Endodermal cell (in vitro differentiated cells): ENCODE measurements around the gene UNC5C. TPM values are rescaled to one million over a fixed set of nuclear protein-coding genes. Genes with fewer than 3 reads are reported as not detected.
A peak's percentile ranks its signal among the peaks of the same experiment; 100 is the strongest.

ENCODE experiments used
- DNase-seq: peaks from one replicate; pipeline ENCODE4 v3.0.0-alpha.2; 2017
- H3K27ac ChIP-seq: 2 replicates; pipeline ENCODE4 v1.5.1; 2013; ENCODE audit warnings: mild to moderate bottlenecking, low read depth, low read length, moderate library complexity
- H3K27me3 ChIP-seq: 2 replicates; pipeline ENCODE4 v1.6.1; 2013; ENCODE audit warnings: mild to moderate bottlenecking, low read length, moderate library complexity; ENCODE audit not compliant: insufficient read depth, control insufficient read depth, poor library complexity, severe bottlenecking
- H3K36me3 ChIP-seq: 2 replicates; pipeline ENCODE4 v1.7.0; 2013; ENCODE audit warnings: mild to moderate bottlenecking, low read length, moderate library complexity; ENCODE audit not compliant: control insufficient read depth, insufficient read depth
- H3K4me1 ChIP-seq: one replicate; pipeline ENCODE4 v1.7.0; 2013; ENCODE audit warnings: low read length; ENCODE audit not compliant: control insufficient read depth, insufficient read depth
- H3K4me3 ChIP-seq: 2 replicates; pipeline ENCODE4 v1.5.1; 2013; ENCODE audit warnings: mild to moderate bottlenecking, low read length, moderate library complexity
- H3K9ac ChIP-seq: 2 replicates; pipeline ENCODE4 v1.6.1; 2013; ENCODE audit warnings: mild to moderate bottlenecking, low read length, moderate library complexity; ENCODE audit not compliant: poor library complexity, severe bottlenecking; ENCODE audit errors: extremely low read depth
- H3K9me3 ChIP-seq: 2 replicates; pipeline ENCODE4 v1.6.1; 2013; ENCODE audit warnings: mild to moderate bottlenecking, low read length, moderate library complexity; ENCODE audit not compliant: control insufficient read depth
- H3K27ac Mint-ChIP-seq: 2 replicates; pipeline ENCODE4 v1.8.0; 2020; ENCODE audit warnings: mixed read lengths
- H3K27me3 Mint-ChIP-seq: 2 replicates; pipeline ENCODE4 v1.8.0; 2021; ENCODE audit warnings: mild to moderate bottlenecking, mixed read lengths; ENCODE audit not compliant: insufficient read depth
- H3K36me3 Mint-ChIP-seq: 2 replicates; pipeline ENCODE4 v1.8.0; 2020; ENCODE audit warnings: low read depth, mixed read lengths
- H3K4me1 Mint-ChIP-seq: 2 replicates; pipeline ENCODE4 v1.8.0; 2020; ENCODE audit warnings: mixed read lengths
- H3K4me3 Mint-ChIP-seq: 2 replicates; pipeline ENCODE4 v1.8.0; 2020; ENCODE audit warnings: mild to moderate bottlenecking, moderate library complexity, mixed read lengths
- H3K9me3 Mint-ChIP-seq: 2 replicates; pipeline ENCODE4 v1.8.0; 2020; ENCODE audit warnings: mild to moderate bottlenecking, mixed read lengths
- CTCF ChIP-seq: fragments of 200-600 bp; sonication (generic); conservative IDR thresholded peaks from 2 replicates; pipeline ENCODE4 v1.5.0; 2021; ENCODE audit warnings: antibody characterized with exemption, mild to moderate bottlenecking
- WGBS, 2 experiments: methylation state at CpG; one replicate each; pipeline versions ENCODE4 v1.1.5 to v1.1.7; 2013; ENCODE audit warnings: missing lambda C conversion rate in 2 of 2, mixed read lengths in 1 of 2; ENCODE audit not compliant: insufficient coverage in 1 of 2, insufficient read length in 1 of 2; 5-methylcytosine and 5-hydroxymethylcytosine counted together
- total RNA-seq, 2 donors: library from RNA; stranded (reverse); fragmentation: NEBNext Ultra II Directional in 1 of 2; extraction: Animal tissue kit (Norgen Biotek cat#: 25700) in 1 of 2; gene quantifications; 2 replicates in 1 of 2; 3 replicates in 1 of 2; pipeline ENCODE4 v1.2.1, GENCODE V29; 2021

UNC5C gene
- total RNA-seq, 2 donors from 2014 or later, result 2.0 to 7.2 TPM

GRCh38 chr4:95585016-95585695 lies 36.4 kb upstream of the UNC5C start:
- Mint-ChIP-seq H3K9me3 (peaks cover 6% of the 10 kb centered on the region), H3K4me3 (no peak overlapping the region), H3K36me3 (no peaks in the 10 kb centered on the region), H3K4me1 (peaks cover 3% of the 10 kb centered on the region), H3K27me3 (no peaks in the 10 kb centered on the region), H3K27ac (no peak overlapping the region)
- WGBS, 2 experiments, result 66 to 73% methylated on average over 4 to 5 of the region's 5 CpGs
- TF ChIP-seq CTCF, result no peak
- no peak for DNase-seq
- Histone ChIP-seq H3K36me3 (no peaks in the 10 kb centered on the region), H3K27ac (no peak overlapping the region), H3K4me1 (no peaks in the 10 kb centered on the region), H3K4me3 (no peak overlapping the region), H3K27me3 (no peaks in the 10 kb centered on the region), H3K9me3 (no peaks in the 10 kb centered on the region), H3K9ac (no peak overlapping the region)

GRCh38 chr4:95580226-95580625 lies 31.5 kb upstream of the UNC5C start:
- Mint-ChIP-seq H3K9me3 (peaks cover 26% of the 10 kb centered on the region), H3K27ac (no peak overlapping the region), H3K4me1 (peaks cover 6% of the 10 kb centered on the region), H3K4me3 (no peak overlapping the region), H3K36me3 (no peaks in the 10 kb centered on the region), H3K27me3 (no peaks in the 10 kb centered on the region)
- Histone ChIP-seq H3K27ac (no peak overlapping the region), H3K4me3 (no peak overlapping the region), H3K36me3 (no peaks in the 10 kb centered on the region), H3K27me3 (no peaks in the 10 kb centered on the region), H3K4me1 (no peaks in the 10 kb centered on the region), H3K9me3 (no peaks in the 10 kb centered on the region), H3K9ac (no peak overlapping the region)
- TF ChIP-seq CTCF, result peak; percentile 47
- 67 to 75% methylated on average over 5 to 8 of the region's 8 CpGs for WGBS, 2 experiments
- peak; percentile 67 for DNase-seq

GRCh38 chr4:95572304-95572991 lies 23.7 kb upstream of the UNC5C start:
- Histone ChIP-seq H3K9me3 (no peaks in the 10 kb centered on the region), H3K4me3 (no peak overlapping the region), H3K4me1 (no peaks in the 10 kb centered on the region), H3K9ac (no peak overlapping the region), H3K27me3 (no peaks in the 10 kb centered on the region), H3K36me3 (no peaks in the 10 kb centered on the region), H3K27ac (peak overlapping the region; percentile 36)
- WGBS, 2 experiments, result 85 to 88% methylated on average over 3 to 6 of the region's 6 CpGs
- peak; percentile 72 for DNase-seq
- Mint-ChIP-seq H3K9me3 (peaks cover 17% of the 10 kb centered on the region), H3K27ac (no peak overlapping the region), H3K27me3 (no peaks in the 10 kb centered on the region), H3K4me3 (no peak overlapping the region), H3K4me1 (peaks cover 7% of the 10 kb centered on the region), H3K36me3 (no peaks in the 10 kb centered on the region)
- TF ChIP-seq CTCF, result no peak
